ENCODE data around the gene HAPLN3.

HAPLN3 gene

GRCh38 chr15:88835119-88835518, 60.2 kb downstream of the HAPLN3 start:
- no peak overlapping the region for H3K4me3 ChIP-seq (ENCODE audit: low read depth, low read length)
- no peak for TF ChIP-seq CTCF (IDR thresholded peaks at IDR 0.05; ENCODE audit: low read depth, low read length)

- TF ChIP-seq CTCF (IDR thresholded peaks at IDR 0.05; ENCODE audit: low read depth, low read length), result peak; percentile 65
- no peak overlapping the region for H3K4me3 ChIP-seq (ENCODE audit: low read depth, low read length)
Measured at GRCh38 chr15:88834211-88834812, 61.0 kb downstream of the HAPLN3 start.

GRCh38 chr15:88833731-88834100, 61.6 kb downstream of the HAPLN3 start:
- TF ChIP-seq CTCF (IDR thresholded peaks at IDR 0.05; ENCODE audit: low read depth, low read length), result no peak
- no peak overlapping the region for H3K4me3 ChIP-seq (ENCODE audit: low read depth, low read length)

GRCh38 chr15:88832820-88833730, 62.3 kb downstream of the HAPLN3 start:
- no peak for TF ChIP-seq CTCF (IDR thresholded peaks at IDR 0.05; ENCODE audit: low read depth, low read length)
- H3K4me3 ChIP-seq (ENCODE audit: low read depth, low read length), result no peak overlapping the region

- no peak for TF ChIP-seq CTCF (IDR thresholded peaks at IDR 0.05; ENCODE audit: low read depth, low read length)
- no peak overlapping the region for H3K4me3 ChIP-seq (ENCODE audit: low read depth, low read length)
Measured at GRCh38 chr15:88830016-88830415, 65.3 kb downstream of the HAPLN3 start.

GRCh38 chr15:88828791-88829190, 66.6 kb downstream of the HAPLN3 start:
- no peak overlapping the region for H3K4me3 ChIP-seq (ENCODE audit: low read depth, low read length)
- TF ChIP-seq CTCF (IDR thresholded peaks at IDR 0.05; ENCODE audit: low read depth, low read length), result no peak
